Measurements from ENCODE around the gene LRRC8D. TPM values are rescaled to one million over a fixed set of nuclear protein-coding genes. Genes with fewer than 3 reads are reported as not detected.

LRRC8D gene
- total RNA-seq, 1 experiment from 2014 or later = 37.2 TPM

DNA sequence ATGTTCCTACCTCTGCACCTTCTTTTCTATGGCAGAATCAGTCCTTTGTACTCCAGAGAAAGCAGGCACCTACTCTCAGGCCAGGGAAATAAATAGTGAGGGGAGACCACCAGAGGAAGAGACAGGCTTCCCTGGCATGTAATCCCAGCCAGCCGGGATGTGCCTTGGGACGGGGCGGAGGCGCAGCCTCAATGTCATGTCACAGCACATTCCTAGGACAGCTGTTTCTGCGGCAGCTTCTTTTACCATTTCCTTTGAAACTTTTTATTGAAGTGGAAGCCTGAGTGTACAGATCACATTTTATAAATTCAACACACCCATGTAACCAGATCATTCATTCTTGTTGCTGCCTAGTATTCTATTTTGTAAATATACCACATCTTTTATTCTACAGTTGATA lies 106.2 kb downstream of the LRRC8D start:
- no peaks in the 10 kb centered on the region for H3K79me2 ChIP-seq (ENCODE audit: insufficient read depth, low read length)
- H4K20me1 ChIP-seq (ENCODE audit: control insufficient read depth, insufficient read depth, insufficient read length) = no peaks in the 10 kb centered on the region
- H3K4ac ChIP-seq (ENCODE audit: low read depth, low read length) = no peak overlapping the region
- no peaks in the 10 kb centered on the region for H3K23me2 ChIP-seq (ENCODE audit: insufficient read length, low read depth, low read length, poor library complexity, severe bottlenecking)
- H3K9me3 Mint-ChIP-seq = peaks cover 9 to 21% of the 10 kb centered on the region in 2 experiments
- H3K27ac Mint-ChIP-seq = peak overlapping the region in 2 of 3 experiments; percentile 5 to 55; a peak in 2 of 7 replicates
- peaks cover 29 to 46% (median 39%) of the 10 kb centered on the region in 3 experiments for H3K36me3 Mint-ChIP-seq (ENCODE audit: insufficient read depth in 1 of 3, low read depth in 3 of 3)
- no peak overlapping the region for H4K8ac ChIP-seq (replicated peaks; ENCODE audit: insufficient read length, low read depth, low read length)
- H3K14ac ChIP-seq (ENCODE audit: insufficient read depth, low read length) = no peak overlapping the region
- no peak overlapping the region for H3K4me2 ChIP-seq (ENCODE audit: insufficient read depth, insufficient read length, low read length)
- peaks cover 17% of the 10 kb centered on the region; the same call in 1 of the 2 replicates for H3K4me1 ChIP-seq (ENCODE audit: insufficient read depth, low read length)
- H2BK12ac ChIP-seq (ENCODE audit: insufficient read length, low read depth, low read length) = no peak overlapping the region
- no peak overlapping the region for H4K91ac ChIP-seq (ENCODE audit: insufficient read length, low read depth, low read length)
- DNase-seq = no peak
- H3K79me1 ChIP-seq (ENCODE audit: insufficient read depth, low read depth, low read length, poor library complexity, severe bottlenecking) = no peaks in the 10 kb centered on the region
- no peak overlapping the region for H2BK5ac ChIP-seq (ENCODE audit: insufficient read length, low read length)
- H2AFZ ChIP-seq (ENCODE audit: low read length) = no peak overlapping the region
- no peak overlapping the region for H2BK15ac ChIP-seq (ENCODE audit: low read depth, low read length)
- no peak overlapping the region for H3K4me3 Mint-ChIP-seq
- H3K27me3 Mint-ChIP-seq (ENCODE audit: low read depth) = no peaks in the 10 kb centered on the region
- H2BK120ac ChIP-seq (ENCODE audit: low read depth, low read length, poor library complexity, severe bottlenecking) = no peak overlapping the region
- H3K4me1 Mint-ChIP-seq = peaks cover 38 to 42% of the 10 kb centered on the region in 2 experiments
- no peak overlapping the region for H3K9ac ChIP-seq (ENCODE audit: extremely low read depth, insufficient read length, low read length)
- no peak overlapping the region for H3T11ph ChIP-seq (ENCODE audit: low read length)
- H3K56ac ChIP-seq (ENCODE audit: insufficient read length, low read depth, low read length) = no peak overlapping the region
- H3K18ac ChIP-seq (ENCODE audit: insufficient read length, low read depth, low read length) = no peak overlapping the region
- H3K27ac ChIP-seq (ENCODE audit: insufficient read length, low read depth, low read length) = no peak overlapping the region
- no peak overlapping the region for H3K23ac ChIP-seq (ENCODE audit: insufficient read length, low read depth, low read length)
- WGBS (ENCODE audit: extremely low coverage, insufficient read length, low lambda C conversion rate) = no CpG with 5 or more reads among the region's 5 CpGs
- no peak overlapping the region for H4K5ac ChIP-seq (ENCODE audit: insufficient read length, low read depth, low read length)
- no peak overlapping the region for H2AK5ac ChIP-seq (ENCODE audit: insufficient read length, low read length)
- TF ChIP-seq, protein P1, sequence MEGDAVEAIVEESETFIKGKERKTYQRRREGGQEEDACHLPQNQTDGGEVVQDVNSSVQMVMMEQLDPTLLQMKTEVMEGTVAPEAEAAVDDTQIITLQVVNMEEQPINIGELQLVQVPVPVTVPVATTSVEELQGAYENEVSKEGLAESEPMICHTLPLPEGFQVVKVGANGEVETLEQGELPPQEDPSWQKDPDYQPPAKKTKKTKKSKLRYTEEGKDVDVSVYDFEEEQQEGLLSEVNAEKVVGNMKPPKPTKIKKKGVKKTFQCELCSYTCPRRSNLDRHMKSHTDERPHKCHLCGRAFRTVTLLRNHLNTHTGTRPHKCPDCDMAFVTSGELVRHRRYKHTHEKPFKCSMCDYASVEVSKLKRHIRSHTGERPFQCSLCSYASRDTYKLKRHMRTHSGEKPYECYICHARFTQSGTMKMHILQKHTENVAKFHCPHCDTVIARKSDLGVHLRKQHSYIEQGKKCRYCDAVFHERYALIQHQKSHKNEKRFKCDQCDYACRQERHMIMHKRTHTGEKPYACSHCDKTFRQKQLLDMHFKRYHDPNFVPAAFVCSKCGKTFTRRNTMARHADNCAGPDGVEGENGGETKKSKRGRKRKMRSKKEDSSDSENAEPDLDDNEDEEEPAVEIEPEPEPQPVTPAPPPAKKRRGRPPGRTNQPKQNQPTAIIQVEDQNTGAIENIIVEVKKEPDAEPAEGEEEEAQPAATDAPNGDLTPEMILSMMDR (conservative IDR thresholded peaks at IDR 0.05) = no peak
- no peak overlapping the region for H2BK20ac ChIP-seq (ENCODE audit: low read depth, low read length, poor library complexity, severe bottlenecking)
- H3K9me3 ChIP-seq (ENCODE audit: control insufficient read depth, low read depth, low read length) = peaks cover 5% of the 10 kb centered on the region
- no peaks in the 10 kb centered on the region for H3K27me3 ChIP-seq (ENCODE audit: insufficient read depth, low read length)

Data from H9 (cell line).